NCI-H748 (cell line): Measurements from ENCODE around the gene RSPH9.
"Not testable (repeated sequence)": the region's sequence is repeated elsewhere in the genome, so short reads cannot be mapped to it uniquely, and the experiment has no call there.

Experiments
- DNase-seq: peaks from one replicate; lab custom pipeline; 2025; ENCODE audit not compliant: unreplicated experiment; lab: John Stamatoyannopoulos, UW

Gene RSPH9

DNA sequence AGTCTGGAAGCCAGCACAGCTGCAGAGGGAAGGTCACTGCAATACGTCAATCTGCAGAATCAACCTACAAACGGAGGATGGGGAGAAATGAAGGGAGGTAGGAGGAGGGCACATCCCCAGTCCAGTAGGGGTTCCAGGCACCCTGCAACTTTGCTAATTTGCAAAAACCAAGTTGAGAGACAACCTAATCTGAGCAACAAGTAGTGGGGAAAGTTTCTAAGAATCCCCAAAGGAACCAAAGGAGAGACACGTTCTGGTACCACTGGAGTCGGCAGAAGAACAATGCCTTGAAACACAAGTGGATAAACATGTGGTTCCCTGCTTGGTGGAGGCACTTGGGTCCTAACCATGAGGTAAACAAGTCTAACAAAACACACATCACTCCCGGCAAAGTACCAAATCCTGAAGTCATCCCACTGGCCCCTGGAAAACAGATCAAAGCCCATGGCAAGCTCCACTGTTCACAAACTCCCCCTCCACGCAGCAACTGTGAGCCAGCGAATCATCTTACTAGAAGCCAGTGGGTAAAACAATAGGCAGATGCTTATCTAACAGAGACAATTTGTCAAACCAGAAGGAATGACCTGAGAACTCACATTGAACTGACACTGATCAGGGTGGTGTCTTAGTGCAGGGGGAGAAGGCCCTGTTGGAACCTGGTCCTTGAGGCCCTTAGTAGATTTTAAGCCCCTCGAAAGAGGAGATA lies 38.0 kb downstream of the RSPH9 start:
- no peak for DNase-seq

DNA sequence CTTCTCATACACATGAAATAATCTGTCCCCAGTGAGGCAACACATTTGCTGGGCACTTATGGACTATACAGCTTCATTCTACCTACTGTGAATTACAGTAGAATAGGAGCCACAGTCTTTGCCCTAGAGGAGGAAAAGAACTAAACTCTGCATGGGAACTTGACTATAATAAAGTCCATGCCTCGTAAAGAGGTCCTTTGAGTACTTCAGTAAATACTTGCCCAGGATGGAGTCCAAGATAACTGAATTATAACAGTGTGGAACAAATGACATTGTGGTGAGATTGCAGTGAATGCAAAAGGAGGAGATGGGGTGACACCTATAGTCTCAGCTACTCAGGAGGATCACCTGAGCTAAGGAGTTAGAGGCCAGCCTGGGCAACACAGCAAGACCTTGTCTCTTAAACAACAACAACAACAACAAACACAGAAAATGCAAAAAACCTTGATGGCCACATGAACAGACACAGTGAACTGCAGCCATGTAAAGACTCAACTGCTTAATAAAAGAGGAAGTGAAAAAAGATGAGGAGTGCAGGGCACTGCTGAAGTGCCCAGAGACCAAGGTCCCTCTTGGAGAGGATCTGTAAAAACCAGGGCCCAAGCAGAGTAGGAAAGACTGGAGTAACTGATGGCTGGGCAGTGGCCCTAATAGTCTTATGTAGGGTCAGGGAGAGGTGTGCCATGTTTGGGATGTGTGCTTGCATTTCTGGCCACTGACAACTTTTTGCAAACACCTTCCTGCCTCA lies 39.0 kb downstream of the RSPH9 start:
- DNase-seq: no peak

DNA sequence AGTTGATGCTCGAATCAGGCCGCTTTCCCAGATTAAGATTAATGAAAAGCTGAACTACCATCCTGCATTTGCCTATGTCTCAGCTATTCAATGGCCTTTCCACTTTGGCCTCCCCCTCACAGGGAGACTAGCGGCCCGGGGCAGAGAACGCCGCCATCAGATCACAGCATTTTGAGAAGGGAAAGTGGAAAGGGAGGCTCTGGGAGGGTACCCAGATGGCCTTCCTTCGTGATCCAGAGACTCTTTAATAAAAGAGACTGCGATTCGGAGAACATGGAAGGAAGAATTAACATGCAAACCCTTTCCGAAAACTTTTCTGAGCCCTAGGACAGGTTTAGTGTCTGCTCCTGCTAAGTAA lies 42.2 kb downstream of the RSPH9 start:
- DNase-seq: no peak

DNA sequence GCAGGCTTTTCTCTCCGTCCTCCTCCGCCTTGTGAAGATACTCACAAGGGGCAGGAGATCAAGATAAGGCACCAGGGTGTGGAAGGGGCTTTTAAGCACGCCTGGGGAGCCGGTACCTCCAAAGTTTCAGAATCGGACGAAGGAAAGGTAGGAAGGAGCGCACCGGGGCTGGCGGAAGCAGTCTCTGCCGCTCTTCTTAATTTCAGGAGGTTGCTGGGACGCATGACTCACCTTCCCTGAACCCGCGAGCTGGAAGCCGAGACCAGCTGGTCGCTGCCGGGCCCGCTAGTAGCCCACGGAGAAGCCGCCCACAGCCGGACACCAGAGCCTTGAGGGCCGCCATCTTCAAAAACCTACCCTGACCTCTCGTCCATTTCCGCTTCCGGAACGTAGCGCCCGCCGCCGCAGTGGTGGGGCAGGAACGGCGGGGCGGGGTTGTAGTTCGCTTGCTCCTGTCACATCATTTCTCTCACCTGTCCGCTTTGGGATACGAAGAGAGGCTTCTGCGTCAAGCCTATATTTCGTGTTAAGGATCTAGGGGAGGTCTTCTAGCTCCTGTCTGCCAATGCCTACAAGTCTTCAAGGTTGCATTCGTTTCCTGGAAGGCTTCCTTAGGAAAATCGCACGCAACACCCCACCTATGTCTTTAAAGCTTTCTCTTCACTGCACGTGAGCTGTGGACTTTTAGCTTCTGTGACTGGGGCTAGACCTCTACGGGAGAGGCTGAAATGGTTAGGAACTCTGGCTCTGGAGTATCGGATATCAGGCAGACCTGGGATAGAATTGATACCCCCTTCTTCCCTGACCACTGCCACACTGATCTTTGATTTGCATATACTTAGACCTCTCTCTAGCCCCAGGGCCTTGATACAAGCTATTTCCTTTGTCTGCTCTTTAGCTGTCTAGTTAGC lies 42.9 kb downstream of the RSPH9 start, which contains the start of gene MRPS18A:
MRPS18A (minus strand) TSS at position 355 of the 911 bp plus-strand sequence; CDS start at position 343, 12 bp downstream.
- DNase-seq: peak; percentile 90

DNA sequence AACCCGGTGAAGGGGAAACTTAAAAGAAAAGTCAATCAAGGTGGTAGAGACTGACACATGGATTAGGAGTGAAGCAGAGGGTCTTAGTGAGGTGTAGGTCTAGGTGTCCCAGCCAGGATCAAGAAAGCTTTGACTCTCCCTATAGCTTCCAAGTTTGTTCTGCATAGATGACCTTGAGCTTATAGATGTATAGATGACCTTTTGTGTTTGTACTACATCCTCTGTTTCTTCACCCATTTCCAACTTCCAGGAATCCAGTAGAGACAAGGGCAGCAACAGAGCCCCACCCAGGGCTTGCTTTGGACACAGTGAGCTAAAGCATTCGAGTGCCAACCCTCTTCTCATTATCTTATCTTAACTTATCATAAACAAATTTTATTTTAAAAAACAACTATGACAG lies 44.6 kb downstream of the RSPH9 start:
- no peak for DNase-seq

DNA sequence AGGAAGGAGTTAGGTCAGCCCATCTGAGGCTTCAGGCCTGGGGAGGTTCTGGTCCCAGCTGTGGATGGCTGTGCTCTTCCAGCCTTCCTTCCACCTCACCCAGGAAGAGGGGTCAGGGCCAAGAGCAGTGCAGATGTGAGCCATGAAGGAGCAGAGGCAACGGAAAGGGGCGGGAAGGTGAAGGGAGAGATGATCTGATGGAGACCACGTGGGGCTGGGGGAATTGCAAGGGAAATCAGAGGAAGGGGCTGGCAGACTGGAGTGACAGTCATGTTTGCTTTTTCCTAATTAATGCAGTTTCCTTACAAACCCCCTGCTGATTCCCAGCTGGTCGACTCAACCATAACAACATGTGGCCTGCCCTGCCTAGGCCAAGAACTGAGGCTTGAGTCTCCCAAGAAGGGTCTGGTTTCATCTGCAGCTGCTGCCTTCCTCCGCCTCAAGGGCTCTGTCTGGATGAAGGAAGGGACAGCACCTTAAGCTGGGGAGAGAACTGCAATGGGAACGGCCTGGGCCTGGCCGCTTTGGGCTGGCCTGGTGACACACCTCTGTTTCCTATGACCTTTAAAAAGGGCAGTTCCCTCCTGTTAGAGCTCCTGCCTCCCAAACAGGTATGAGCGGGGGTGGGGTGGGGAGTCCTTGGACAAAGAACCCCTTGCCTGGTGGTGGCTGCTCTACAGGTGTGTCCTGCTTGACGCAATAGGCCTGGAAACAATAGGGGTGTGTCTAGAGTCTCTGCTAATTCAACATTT lies 50.6 kb downstream of the RSPH9 start:
- DNase-seq: peak; percentile 95

DNA sequence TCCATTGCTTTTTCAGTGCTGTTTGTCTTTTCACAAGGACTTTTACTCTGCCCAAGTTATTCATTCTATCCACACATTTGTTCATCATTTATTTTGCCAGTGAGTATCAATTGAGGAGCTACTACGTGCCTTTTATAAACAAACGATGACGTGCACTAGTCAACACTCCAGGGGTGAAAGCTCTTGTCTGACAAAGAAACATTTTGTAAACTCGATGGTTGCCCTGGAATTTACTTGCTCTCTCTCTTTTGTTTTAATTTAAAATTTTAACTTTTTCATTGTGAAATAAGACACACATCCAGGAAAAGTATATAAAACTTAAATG lies 51.1 kb downstream of the RSPH9 start:
- no peak for DNase-seq

DNA sequence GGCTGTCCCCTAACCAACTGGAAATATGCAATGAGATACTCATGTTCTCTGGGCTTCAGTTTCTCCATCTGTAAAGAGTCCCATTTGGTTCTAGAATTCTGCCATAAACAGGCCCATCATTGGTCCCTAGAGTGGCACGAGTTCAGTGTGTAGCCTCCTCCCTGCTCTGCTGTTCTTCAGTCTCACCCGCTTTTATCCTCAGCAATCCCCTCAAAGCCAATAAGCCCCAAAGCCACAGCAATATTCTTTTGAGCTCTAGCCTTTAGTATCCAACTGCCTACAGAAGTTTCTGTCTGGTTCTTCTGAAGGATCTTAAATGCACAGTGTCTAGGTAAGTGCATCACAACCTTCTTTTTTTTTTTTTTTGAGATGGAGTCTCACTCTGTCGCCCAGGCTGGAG lies 52.6 kb downstream of the RSPH9 start:
- DNase-seq: no peak

DNA sequence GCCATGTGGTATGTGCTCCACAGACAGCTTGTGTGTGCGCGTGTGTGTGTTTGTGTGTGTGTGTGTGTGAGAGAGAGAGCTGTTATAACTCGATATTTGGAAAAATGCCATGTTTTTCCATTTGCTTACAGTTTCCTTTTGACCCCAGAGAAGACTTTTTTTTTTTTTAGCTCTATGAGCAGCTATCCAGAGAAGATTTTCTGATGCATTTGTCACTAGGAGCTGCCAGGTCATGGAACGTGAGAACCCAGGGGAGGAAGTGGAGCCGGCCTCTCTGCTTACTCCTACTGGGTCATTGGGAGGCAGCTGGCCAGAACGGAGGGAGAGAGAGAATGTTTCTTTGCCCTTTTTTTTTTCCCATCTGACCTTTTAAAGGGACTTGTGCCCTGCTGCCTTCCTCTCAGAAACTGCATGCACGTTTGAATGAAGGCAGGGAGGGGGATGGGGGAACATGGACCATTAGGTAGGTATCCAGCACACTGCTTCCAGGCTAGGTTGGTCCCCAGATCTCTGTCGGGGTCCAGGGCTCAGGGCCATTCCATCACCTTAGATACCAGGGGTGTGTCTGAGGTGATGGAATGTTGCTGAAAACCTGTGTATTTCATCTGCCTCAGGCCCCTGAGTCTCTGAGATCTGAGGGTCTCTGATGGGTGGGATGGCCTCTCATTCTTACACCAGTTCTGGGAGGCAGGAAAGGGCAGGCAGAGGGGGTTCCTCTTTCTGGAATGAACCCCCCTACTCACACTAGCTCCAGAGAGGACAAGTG lies 53.9 kb downstream of the RSPH9 start:
- peak; percentile 57 for DNase-seq

DNA sequence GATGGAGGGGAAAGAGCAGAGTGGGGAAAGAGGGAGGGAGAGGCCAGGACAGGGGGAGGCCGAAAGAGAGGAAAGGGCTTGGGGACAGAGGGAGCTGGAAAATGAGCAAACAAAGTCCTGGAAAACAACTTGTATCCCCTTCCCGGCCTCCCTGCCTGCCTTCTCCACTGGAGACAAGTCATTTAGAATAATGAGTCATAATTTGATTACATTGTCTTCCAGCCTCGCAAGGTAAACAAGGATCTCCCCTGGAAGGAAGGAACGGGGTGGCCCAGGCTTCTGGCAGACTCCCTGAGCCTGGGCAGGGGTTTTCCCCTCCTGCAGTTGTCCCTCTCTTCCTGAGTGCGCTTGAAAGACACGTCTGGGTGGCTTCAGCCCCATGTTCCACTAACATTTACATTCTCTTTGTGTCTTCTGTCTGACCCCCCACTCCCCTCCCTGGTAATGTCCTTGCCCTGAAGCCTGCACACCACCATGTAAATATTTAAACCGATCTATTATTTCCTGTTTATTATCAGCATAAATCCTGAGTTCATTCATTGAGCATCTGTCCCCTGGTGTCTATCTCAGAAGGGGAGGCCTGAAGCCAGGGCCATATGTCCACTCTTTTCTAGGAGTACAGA lies 54.8 kb downstream of the RSPH9 start:
- peak; percentile 91 for DNase-seq

DNA sequence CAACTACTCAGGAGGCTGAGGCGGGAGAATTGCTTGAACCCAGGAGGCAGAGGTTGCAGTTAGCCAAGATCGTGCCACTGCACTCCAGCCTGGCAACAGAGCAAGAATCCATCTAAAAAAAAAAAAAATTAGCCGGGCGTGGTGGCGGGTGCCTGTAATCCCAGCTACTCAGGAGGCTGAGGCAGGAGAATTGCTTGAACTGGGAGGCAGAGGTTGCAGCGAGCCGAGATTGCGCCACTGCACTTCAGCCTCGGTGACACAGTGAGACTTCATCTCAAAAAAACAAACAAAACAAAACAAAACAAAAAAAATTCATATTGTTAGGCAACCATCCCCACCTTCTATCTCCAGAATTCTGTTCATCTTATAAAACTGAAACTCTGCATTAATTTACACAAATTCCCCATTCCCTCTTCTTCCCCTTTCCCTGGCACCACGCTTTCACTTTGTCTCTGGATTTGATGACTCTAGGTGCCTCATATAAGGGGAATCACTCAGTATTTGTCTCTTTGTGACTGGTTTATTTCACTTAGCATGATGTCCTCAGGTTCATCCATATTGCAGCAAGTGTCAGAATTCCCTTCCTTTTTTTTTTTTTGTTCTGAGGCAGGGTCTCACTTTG lies 56.2 kb downstream of the RSPH9 start:
- not testable (repeated sequence) for DNase-seq

DNA sequence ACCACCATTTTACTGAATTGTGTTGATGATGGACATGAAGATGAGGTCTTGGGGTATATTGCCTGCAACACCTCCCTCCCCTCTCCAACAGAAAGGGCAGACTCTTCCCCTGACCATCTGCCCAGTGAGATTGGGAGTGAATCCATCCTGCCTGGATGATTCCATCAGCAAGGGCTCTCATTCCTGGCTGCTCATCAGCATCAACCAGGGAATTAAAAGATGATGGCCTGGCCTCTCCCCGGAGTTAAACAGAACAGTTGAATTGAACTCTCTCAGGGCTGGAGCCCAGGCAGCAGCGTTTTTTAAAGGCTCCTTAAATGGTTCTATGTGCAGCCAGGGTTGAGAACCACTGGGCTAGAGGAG lies 57.3 kb downstream of the RSPH9 start:
- no peak for DNase-seq

DNA sequence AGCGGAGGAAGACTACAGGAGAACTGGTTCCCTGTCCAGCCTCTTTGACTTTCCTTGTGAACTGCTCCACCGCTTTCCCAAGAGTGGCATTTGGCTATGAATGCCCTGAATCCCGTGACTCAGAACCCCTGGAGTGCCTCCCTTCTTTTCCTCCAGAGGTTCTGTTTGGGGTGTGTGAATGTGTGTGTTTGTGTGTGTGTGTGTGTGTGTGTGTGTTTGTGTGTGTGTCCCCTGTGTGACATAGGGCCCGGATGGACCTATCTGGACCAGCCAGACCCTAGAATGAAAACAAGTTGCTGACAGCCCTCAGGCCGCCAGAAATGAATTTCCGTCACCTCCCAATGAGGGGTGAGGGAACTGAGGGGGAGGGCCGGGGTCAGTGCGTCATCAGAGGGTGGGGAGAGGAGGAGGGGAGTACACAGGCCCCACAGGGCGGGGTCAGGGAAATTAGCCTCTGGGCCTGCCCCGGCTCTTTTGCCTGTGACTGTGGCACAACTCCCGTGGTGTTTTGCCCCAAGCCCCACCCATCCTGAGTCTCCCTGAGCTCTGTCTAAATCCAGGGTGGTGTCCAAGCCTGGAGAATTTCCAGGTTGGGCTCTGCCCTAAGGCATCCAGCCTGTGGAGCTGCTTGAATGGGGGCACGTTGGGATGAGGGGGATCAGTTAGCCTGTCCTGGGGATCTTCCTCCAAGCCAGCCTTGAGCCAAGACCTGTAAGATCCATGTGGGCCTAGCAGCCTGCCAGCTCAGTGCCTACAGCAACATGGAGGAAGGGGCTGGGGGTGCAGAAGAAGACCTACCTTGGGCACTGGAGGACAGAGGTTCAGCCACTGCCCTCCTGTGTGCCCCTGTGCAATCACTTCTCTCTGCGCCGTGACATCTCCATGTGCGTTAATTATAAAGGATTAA lies 58.0 kb downstream of the RSPH9 start:
- DNase-seq: peak; percentile 100

DNA sequence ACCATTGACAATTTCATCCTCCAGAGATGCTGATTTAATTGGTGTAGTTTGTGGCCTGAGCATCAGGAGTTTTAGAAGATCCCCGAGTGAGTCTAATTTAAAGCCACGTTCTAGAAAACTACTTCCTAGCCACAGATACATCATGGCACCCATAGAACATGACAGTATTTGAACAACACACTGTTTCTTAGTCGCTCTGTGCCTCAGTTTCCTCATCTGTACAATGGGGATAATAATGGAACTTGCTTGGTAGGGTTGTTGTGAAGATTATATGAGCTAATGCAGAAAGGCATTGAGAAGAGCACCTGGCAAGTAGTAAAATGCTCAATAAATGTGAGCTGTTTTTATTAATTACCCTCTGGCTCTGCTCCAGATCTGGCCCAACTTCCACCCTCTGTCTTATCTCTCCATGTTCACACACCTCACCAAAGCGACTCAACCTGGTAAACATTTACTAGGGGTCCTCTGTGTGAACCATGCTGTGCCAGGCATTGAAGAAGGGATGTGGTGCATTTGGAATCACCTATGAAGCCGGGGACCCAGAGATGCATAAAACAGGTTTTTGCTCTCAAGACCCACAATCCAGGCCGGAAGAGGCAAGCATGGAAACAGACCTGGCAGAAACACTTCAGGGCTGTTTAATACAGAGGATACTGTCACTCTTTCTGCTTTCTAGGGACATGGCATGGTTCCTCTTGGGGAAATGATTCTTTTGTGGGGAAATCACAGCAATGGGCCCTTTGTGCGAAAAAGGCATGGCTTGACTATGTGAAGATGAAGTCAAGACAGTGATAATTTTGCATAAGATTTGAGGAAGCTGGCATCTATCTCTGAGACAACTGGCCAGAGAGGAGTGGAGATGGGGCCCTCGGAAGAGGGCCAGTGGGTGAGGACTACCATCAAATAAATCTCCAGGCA lies 58.9 kb downstream of the RSPH9 start:
- DNase-seq: peak; percentile 91

DNA sequence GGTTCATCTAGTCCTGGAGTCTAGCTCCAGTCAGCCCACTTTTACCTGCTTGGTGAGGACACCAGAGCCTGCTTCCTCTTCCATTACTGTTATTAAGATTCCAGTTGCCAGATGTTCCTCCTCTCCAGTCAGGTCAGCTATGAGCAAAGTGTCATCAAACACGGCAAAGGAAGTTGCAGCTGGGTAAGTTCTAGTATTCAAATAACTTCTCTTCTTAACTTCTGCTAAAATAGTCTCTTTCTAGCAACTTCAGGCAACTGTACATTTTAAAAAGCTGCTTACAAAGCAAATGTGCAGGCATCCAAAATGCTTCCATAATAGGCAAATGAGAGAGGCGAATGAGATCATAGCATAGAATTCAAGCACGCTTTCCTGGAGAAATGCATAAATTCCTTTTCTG lies 61.2 kb downstream of the RSPH9 start:
- DNase-seq: no peak

DNA sequence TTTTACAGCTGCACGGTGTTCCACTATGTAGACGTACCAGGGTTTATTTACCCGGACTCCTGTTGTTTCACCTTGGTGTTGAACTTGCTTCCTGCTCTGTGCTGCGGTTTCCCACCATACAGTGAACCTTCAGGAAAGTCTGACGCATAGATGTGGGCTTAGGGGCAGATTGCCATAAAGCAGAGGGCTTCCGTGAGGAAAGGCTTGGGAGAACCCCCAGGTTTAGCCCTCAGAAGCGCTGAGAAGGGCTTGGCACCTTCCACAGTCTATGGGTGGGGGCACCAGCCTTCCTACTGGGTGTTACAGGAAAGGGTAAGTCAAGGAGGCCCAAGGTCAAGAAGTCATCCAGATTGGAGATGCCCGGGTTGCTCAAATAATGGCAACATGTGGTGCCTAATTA lies 62.0 kb downstream of the RSPH9 start:
- DNase-seq: no peak

DNA sequence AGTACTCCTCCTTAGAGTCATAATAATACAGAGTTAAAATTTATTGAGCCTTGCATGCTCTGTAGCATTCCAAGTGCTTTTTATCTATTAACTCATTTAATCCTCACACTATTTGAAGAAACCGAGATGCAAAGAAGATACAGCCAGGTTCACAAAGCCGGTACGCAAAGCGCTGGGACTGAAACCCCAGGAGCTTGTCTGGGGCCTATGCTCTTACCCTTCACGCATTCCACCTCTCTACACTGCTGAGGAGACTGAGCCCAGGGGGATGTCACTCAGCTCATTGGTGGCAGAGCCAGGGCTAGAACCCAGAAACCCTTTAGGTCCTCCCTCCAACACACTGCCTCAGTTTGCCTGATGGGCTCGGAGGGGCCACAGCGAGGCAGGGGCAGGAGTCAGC lies 62.4 kb downstream of the RSPH9 start:
- DNase-seq: no peak
